SK-N-SH treated with all-trans-retinoic acid at 6 μM for 48 hours (cell line): ENCODE data around the gene GCSH.

ENCODE experiments used
- ARNTL ChIP-seq: fragments of 450-650 bp; formaldehyde crosslinking; IDR thresholded peaks from 2 replicates; pipeline ENCODE4 v1.5.0; 2020; ENCODE audit warnings: low read depth, mild to moderate bottlenecking, moderate library complexity, borderline replicate concordance
- BACH2 ChIP-seq: fragments of 250-450 bp; sonication (Bioruptor Pico); IDR thresholded peaks from 2 replicates; pipeline ENCODE4 v1.9.0; 2021; ENCODE audit warnings: mild to moderate bottlenecking, borderline replicate concordance
- CSDC2 ChIP-seq: fragments of 250-450 bp; sonication (Bioruptor Pico); IDR thresholded peaks from 2 replicates; pipeline ENCODE4 v1.5.0; 2020; ENCODE audit warnings: mild to moderate bottlenecking, moderate library complexity
- ISL1 ChIP-seq: fragments of 250-450 bp; sonication (Bioruptor Pico); IDR thresholded peaks from 2 replicates; pipeline ENCODE4 v2.1.2; 2022; ENCODE audit warnings: mild to moderate bottlenecking, moderate library complexity
- PPARA ChIP-seq: fragments of 250-450 bp; sonication (Bioruptor Pico); IDR thresholded peaks from 2 replicates; pipeline ENCODE4 v1.5.0; 2020; ENCODE audit warnings: mild to moderate bottlenecking, borderline replicate concordance
- RARB ChIP-seq: fragments of 250-450 bp; sonication (Bioruptor Pico); IDR thresholded peaks from 2 replicates; pipeline ENCODE4 v1.8.0; 2021; ENCODE audit warnings: mild to moderate bottlenecking, moderate library complexity
- SNAI2 ChIP-seq: fragments of 250-450 bp; sonication (Bioruptor Pico); IDR thresholded peaks from 2 replicates; pipeline ENCODE4 v1.5.0; 2020; ENCODE audit warnings: mild to moderate bottlenecking, moderate library complexity
- ZFP3 ChIP-seq: fragments of 250-450 bp; sonication (Bioruptor Pico); IDR thresholded peaks from 2 replicates; pipeline ENCODE4 v1.5.0; 2020; ENCODE audit warnings: mild to moderate bottlenecking, moderate library complexity
- ZNF565 ChIP-seq: fragments of 450-650 bp; formaldehyde crosslinking; conservative IDR thresholded peaks from 2 replicates; pipeline ENCODE4 v1.5.0; 2020; ENCODE audit warnings: low read depth, mild to moderate bottlenecking, moderate library complexity
- TF ChIP-seq, protein P1 (sequence below): fragments of 250-450 bp; sonication (Bioruptor Pico); IDR thresholded peaks from 2 replicates; pipeline ENCODE4 v1.5.1; 2021; ENCODE audit warnings: mild to moderate bottlenecking, moderate library complexity

GCSH gene

DNA sequence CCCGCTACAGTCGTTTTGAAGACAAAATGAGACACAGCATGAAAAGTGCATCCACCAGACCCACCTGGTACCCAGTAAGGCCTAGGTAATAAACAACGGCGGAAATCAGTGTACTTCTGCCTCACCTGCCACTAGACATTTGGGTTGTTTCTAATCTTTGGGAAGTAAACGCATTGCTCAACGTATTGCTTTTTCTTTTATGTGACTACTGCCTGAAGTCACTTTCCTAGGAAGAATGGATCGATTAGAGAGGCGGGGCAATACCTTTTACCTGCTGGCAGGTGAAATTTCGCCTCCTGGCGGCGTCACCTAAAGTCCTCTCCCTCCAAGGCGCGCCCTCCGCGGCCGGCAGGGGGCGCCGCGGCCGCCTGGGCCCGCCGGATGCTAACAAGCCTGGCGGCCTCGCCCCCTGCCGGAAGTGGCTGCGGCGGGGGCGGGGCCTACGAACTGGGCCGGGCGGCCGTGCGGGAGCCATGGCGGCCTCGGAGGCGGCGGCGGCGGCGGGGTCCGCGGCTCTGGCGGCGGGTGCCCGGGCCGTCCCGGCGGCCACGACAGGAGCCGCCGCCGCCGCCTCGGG, 60.7 kb downstream of the GCSH start, which contains the start of gene ATMIN (continued):
- TF ChIP-seq RARB (CRISPR knock-in tag) = no peak
- TF ChIP-seq ARNTL (CRISPR knock-in tag) = no peak
- TF ChIP-seq PPARA = no peak
- no peak for TF ChIP-seq ZFP3 (CRISPR knock-in tag)
- no peak for TF ChIP-seq SNAI2 (CRISPR knock-in tag)
- no peak for TF ChIP-seq ZNF565 (CRISPR knock-in tag)
- no peak for TF ChIP-seq BACH2
- TF ChIP-seq, protein P1, sequence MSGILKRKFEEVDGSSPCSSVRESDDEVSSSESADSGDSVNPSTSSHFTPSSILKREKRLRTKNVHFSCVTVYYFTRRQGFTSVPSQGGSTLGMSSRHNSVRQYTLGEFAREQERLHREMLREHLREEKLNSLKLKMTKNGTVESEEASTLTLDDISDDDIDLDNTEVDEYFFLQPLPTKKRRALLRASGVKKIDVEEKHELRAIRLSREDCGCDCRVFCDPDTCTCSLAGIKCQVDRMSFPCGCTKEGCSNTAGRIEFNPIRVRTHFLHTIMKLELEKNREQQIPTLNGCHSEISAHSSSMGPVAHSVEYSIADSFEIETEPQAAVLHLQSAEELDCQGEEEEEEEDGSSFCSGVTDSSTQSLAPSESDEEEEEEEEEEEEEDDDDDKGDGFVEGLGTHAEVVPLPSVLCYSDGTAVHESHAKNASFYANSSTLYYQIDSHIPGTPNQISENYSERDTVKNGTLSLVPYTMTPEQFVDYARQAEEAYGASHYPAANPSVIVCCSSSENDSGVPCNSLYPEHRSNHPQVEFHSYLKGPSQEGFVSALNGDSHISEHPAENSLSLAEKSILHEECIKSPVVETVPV = no peak
- no peak for TF ChIP-seq CSDC2
- TF ChIP-seq ISL1 (CRISPR knock-in tag) = no peak
- TF ChIP-seq, all 23 proteins: peak for 0
